GM23248 (cell line): ENCODE results near the gene SPRR2G.

Experiments used
- EZH2 ChIP-seq: fragments of 200-600 bp; sonication (generic); IDR thresholded peaks from 2 replicates; pipeline ENCODE4 v1.6.1; 2018; ENCODE audit warnings: antibody characterized with exemption, mild to moderate bottlenecking; ENCODE audit not compliant: insufficient read depth, poor library complexity, severe bottlenecking
- EZH2phosphoT487 ChIP-seq: fragments of 200-600 bp; sonication (generic); IDR thresholded peaks from 2 replicates; pipeline ENCODE4 v1.6.1; 2018; ENCODE audit warnings: antibody characterized with exemption, moderate library complexity, mild to moderate bottlenecking, low read depth; ENCODE audit not compliant: insufficient read depth

DNA sequence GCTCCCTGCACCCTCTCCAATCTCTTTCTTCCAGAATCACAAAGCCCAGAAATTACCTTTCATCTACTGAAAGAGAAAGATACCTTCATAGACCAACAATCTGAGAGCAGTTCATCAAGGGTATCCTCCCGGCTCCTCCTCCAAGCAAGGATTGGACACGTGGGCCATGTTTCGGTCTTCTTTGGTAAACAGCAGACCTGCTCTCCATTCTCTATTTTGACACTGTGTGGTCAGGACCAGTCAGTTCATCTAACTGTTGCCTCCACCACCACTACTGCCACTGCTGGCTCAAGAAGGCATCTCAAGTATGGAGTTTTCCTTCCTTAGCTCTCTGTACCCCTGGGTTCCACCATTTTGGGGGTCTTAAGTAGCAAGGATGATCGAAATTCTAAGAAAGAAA is 44.5 kb upstream of the SPRR2G start:
- no peak for TF ChIP-seq EZH2phosphoT487
- TF ChIP-seq EZH2: no peak
